SK-N-MC (cell line): ENCODE data around the gene KCNA10.

Experiments
- EZH2 ChIP-seq: fragments of 200-600 bp; sonication (generic); IDR thresholded peaks from one replicate; pipeline ENCODE4 v1.6.1; 2017; ENCODE audit warnings: antibody characterized with exemption
- FOXP2 ChIP-seq: optimal IDR thresholded peaks from 2 replicates; pipeline ENCODE3; 2011; ENCODE audit warnings: mild to moderate bottlenecking, moderate library complexity; ENCODE audit not compliant: insufficient read depth; ENCODE audit errors: extremely low read length, control extremely low read depth
- POLR2AphosphoS5 ChIP-seq: IDR thresholded peaks from 2 replicates; pipeline ENCODE4 v1.6.1; 2012; ENCODE audit warnings: mild to moderate bottlenecking, low read depth, low read length, borderline replicate concordance

DNA sequence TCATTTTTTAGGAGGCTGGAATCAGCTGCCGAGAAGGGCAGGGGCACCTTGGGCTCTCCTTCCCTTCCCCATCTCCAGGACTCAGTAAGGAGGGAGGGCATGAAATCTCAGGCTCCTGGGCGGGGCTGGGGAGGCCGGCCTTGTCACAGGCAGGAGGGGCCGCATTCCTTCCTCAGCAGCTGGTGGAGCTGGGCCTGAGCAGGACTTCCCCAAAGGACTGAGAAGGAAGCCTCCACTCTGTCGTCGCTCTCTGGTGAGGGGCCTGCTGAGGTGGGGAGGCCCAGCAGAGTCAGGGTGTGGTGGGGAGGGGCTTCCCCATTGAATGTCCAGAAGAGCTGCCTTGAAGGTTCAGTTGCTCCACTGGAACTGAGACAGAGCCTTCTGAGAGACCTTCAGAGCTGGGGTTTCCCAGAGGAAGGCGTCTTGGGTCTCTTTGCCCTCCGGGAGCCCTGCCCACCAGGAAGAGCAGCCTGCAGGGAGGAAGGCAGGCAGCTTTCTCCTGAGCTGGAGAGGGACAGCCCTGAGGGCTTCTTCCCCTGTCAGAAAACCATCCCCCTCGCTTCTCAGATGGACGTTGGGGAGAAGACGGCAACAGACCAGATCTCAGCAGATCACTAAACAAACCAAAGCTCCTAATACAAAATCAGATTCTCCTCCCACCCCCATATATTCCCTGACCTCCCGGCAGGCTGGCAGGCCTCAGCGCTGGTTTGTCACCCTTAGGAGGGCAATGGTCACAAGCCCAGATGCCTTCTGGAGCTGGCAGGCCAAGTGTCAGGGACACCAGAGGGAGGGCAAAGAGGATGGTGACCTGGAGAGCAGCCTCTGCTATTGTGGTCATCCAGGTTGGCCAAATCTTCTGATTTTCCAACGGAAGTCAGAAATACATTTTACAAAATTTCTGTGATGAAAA is 10.7 kb downstream of the KCNA10 start:
- TF ChIP-seq POLR2AphosphoS5: no peak
- no peak for TF ChIP-seq EZH2
- TF ChIP-seq FOXP2: no peak
